HG03575 (cell line): ENCODE data around the gene RSBN1.

ENCODE experiments used
- ATAC-seq: cut with Tn5 transposase; IDR thresholded peaks from one replicate; pipeline ENCODE4 v1.9.1; 2021; ENCODE audit not compliant: unreplicated experiment, insufficient number of reproducible peaks, low FRiP score; ENCODE audit errors: extremely low read depth

RSBN1 gene

DNA sequence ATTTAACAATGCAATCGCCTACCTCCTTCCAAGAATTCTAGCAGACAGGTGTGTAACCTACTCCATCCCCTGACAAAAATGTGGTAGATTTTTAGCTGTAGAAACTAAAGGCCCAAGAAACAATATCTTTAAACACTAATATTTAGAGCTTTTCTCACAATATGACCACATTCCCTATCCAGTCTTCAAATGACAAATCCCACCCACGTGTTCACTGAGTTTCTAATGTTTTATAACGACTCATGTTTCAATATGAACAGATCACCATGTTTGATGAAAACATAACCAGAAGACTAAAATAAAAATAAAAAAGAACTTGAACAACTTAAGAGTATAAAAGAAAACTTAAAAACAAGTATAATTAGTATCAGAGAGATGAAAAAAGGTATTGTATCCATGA is 24.6 kb downstream of the RSBN1 start:
- no peak for ATAC-seq

DNA sequence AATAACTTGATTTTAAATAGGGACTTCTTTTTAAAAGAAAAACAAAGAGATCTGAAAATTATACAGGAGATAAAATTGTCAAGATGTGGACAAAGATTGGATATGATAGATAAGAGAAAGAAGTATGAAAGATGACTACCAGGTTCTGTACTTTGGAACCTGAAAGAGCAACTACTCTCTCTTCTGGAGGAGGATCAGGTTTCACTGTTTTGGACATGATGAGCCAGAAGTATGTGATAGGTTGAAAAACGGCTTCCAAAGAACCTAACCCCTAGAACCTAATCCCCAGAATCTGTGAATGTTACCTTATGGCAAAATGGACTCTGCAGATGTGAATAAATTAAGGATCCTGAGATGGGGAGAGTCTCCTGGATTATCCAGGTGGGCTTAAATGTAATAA is 26.2 kb downstream of the RSBN1 start:
- ATAC-seq, result no peak

DNA sequence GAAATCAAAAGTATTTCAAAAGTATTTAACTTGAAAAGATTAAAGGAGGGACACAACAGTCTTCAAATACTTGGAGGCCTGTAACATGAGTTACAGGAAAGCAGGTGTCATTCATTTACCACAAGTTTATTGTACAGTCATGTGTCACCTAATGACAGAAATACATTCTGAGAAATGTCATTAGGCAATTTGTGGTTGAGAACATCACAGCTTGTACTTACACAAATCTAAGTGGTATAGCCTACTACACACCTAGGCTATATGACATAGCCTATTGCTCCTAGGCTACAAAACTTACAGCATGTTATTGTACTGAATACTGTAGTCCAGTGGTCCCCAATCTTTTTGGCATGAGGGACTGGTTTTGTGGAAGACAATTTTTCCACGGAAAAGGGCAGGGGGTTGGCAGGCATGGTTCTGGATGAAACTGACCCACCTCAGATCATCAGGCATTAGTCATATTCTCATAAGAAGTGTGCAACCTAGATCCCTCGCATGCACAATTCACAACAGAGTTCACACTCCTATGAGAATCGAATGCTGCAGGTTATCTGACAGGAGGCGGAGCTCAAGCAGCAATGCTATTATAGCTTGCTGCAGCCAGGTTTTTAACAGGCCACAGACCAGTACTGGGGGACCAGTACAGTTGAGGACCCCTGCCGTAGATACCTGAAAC is 28.0 kb downstream of the RSBN1 start:
- peak; percentile 54 for ATAC-seq

DNA sequence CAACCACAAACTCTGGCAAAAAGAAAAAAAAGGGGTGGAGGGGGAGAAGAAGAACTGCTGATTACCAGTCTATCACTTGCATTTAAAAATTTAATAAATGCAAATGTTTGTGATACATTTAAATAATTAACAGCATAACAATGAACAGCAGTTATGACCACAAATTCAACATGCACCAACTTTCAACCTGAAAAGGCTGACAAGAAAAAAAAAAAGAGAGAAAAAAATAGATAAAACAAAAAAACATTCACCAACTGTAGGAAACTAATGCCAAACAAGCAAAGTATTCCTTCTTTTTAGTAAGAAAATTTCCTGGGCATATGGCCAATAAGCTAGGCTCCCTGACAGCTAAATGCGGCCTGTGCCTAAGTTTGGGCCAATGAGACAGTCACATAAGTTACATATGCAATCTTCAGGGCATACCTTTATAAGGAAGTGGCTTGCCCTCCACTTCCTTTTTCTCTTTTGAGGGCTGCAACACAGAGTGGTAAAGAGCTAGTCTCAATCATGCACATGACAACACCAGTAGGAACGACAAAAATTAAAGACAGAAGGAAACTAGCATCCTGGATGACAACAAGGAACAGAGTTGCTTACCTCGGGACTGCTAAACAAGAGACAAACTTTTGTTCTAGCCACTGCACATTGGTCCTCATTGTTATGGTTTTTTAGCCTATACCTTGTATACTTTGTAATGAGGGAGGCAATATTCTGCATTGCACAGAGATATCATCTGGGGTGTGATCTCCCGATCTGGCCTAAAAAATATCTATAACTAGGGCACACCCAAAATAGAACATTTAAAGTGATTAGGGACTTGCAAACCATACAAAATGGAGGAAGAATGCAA is 28.8 kb downstream of the RSBN1 start:
- peak; percentile 23 for ATAC-seq

DNA sequence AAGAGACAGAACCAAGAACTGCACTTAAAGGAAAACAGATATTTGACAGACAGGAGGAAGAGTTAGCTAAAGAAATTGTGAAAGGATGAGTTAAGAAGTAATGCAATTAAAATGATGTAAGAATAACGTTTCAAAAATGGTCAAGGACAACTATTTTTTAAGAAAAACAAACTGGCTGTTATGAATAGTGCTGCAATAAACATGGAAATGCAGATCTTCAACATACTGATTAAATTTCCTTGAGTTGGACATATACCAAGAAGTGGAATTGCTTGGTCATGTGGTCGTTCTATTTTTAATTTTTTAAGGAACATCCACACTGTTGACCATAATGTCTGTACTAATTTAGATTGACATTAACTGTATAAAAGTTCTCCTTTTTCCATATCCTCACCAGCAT is 29.9 kb downstream of the RSBN1 start:
- ATAC-seq, result no peak

DNA sequence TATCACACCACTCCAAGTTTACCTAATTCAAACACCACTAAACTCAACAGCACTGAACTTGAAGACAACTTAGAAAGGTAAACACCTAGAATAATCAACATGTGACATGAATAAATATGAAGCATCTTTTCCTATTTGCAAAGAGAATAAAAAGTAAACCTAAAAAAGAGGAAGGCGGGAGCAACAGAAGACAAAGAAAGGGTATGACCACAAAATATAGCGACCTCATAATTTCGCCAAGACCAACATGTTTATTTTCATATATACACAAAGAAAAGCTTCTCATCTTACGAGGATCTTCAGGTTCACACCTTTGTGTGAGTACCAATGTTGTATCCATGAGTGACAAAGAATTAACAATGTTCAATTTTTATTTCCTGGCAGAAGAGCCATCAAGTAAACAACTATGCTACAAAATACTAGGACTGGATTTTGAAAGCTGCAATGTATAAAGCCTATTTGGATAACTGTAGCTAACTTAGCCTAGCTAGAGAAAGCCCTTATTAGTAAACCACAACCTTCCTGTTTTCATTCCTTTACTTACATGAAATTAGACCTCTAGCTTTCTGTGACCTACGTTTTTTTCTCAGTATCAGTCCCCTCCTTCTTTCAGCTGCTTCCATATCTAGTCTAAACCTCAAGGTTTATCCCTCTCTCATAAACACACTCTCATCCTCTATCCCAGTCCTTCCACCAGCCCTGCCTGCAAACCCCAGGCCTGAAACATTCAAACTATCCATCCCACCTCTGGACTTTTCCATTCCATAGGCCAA is 31.7 kb downstream of the RSBN1 start:
- ATAC-seq, result no peak

DNA sequence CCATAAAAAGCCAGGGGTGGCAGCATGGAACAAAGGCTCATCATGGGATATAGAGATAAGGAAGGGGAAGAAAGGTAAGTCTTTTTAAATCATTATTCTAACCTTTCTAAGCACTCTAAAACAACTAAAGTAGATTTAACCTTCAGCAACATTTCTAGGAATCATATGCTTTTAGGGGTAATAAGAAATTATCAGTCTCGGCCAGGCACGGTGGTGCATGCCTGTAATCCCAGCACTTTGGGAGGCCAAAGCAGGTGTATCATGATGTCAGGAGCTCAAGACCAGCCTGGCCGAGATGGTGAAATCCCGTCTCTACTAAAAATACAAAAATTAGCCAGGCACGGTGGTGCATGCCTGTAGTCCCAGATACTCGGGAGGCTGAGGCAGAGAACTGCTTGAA is 32.7 kb downstream of the RSBN1 start:
- ATAC-seq, result no peak

DNA sequence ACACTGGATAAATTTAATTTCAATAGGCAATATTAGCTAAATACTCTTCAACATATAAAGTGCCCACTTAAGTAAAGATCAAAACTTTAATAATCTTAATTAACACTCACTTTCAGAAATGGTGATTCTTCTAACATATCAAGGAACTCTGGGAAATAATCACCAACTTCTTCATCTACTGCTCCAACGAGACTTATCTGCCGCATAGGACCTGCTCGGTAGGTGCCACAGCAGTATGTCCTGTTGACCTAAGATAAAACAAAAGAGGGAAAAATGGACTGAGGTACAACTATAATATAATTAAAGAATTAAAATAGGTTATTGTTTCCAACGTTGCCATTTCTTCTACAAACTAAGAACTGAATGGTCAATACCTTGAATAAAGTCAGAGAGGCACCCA is 34.7 kb downstream of the RSBN1 start:
- ATAC-seq, result no peak

DNA sequence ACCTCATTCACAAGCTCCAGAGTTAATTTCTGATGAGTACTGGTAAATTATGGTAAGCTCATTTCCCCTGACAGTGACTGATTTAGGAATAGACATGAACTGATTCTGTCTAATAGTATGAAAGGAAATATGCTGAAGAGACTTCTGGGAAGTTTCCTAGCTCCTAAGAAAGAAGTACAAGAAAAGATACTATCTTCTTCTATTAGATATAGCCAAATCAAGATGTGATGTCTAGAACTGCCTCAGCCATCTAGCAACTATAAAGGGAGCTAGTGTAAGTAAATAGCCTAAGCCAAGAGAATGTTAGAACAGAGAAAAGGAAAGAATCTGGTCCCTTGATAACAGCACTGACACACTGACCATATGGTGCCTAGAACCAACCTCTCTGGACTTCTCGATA is 42.2 kb downstream of the RSBN1 start:
- ATAC-seq, result no peak

DNA sequence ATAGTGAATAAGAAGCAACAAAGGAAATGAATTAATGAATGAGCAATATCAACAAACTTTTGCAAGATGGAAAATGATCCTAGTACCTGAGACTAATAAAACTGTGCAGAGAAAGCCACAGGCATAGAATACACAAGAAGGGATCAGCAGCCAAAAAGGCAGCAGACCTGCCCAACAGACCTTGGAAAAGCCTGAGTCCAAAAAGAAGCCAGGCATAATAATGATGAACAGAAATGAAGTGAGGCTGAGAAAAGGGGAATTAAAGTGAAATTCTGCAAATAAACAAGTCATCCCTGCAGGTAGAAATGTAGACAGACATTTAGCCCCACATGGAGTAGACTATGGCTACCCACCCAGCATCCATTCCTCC is 42.7 kb downstream of the RSBN1 start:
- ATAC-seq, result no peak

DNA sequence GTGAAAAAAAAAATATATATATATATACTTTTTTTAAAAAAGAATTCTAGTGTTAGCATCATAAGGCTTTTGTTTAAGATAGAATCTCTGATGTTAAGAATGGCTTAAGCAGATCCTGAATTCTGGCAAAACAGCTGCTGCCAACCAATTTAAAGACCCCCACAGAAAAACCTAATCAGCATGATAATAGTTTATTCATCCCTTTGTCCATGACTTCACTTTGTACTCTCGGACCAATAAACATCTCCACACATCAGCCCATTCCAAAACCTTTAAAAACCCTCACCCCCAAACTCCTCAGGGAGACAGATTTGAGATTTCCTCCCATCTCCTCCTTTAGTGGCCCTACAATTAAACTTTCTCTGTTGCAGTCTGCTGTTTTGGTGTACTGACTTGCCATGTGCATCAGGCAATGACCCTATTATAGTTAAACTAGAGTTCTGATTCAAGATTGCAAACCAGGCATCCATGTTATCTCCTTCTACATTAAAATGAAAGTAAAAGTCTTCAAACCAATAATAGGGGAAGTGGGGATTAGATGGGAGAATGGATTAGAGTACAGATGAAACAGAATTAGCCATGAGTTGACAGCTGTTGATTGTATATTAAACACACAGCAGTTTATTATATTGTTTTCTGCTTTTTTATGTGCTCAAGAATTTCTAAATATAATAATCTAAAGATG is 43.2 kb downstream of the RSBN1 start:
- ATAC-seq, result no peak

DNA sequence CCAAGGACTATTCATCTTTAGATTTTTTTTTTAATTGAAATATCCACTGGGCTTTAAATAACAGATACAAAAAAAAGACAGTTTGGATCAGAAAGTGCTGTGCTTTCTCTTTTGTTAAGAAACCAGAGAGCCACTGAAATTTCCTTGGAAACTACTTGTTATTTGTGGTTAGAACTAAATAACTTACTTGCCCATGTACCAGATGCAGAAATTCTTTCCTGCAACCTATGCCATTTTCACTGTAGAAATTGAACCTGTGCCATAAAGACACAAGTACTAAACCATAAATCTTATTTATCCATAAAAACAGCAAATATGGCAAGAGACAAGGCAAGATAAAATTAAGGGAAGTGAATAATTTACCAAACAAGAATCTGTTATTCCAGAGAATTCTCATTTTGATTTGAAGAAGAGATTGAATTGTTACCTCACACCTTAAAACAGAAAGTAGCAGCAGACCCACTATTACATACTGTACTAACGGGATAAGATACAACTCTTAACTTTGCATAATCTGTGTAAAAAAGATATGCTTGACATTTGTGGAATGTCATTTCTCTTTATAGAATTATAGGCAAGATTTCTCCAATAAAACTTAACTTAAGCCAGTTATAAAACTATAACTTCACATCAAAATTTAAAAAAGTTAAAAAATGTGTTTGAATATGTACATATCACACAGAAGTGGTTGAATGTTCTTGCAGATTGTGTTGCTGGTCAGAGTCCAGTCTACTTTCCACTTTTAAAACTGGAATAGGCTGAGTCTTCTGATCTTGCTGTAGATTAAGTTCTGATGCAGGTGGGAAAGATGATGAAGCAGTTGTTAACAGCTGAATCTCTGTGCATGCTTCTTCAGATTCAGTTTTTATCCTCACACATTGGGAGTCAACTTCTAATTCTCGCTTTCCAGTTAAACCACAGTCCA is 46.7 kb downstream of the RSBN1 start:
- no peak for ATAC-seq

DNA sequence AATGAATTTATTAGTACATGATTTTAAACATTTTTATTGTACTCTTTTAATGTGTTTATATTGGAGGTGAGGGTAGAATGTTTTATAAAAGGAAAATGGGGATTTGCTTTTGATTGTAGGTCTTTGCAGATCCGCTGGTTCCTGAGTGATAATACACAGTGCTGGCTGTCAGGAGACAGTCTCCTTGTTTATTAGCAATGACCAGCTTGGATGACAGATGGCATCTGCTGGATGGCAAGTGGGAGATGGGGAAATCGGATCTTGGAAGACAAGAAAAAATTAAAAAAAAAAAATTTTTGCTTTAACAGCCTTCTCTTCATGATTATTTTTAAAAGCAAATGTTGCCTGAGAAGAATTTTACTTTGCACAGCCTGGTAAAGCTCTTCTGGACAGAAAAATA is 48.6 kb downstream of the RSBN1 start:
- ATAC-seq, result no peak

DNA sequence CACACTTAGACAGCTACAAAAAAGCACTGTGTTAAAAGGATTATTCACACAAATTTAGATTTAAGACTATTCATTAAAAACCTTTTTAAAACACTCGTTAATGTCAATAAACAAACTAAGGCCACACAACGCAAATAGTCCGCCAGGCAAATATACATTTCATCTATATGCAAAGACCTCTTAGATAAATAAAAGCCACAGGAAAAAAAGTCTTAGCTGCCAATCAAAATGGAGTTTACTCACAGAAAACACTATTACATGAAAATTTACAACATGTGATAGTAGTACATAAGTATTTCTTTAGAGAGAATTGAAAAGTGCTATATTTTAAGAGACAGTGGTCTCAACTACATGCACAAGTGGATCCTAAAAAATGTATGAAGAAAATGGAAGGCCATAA is 50.3 kb downstream of the RSBN1 start:
- no peak for ATAC-seq

DNA sequence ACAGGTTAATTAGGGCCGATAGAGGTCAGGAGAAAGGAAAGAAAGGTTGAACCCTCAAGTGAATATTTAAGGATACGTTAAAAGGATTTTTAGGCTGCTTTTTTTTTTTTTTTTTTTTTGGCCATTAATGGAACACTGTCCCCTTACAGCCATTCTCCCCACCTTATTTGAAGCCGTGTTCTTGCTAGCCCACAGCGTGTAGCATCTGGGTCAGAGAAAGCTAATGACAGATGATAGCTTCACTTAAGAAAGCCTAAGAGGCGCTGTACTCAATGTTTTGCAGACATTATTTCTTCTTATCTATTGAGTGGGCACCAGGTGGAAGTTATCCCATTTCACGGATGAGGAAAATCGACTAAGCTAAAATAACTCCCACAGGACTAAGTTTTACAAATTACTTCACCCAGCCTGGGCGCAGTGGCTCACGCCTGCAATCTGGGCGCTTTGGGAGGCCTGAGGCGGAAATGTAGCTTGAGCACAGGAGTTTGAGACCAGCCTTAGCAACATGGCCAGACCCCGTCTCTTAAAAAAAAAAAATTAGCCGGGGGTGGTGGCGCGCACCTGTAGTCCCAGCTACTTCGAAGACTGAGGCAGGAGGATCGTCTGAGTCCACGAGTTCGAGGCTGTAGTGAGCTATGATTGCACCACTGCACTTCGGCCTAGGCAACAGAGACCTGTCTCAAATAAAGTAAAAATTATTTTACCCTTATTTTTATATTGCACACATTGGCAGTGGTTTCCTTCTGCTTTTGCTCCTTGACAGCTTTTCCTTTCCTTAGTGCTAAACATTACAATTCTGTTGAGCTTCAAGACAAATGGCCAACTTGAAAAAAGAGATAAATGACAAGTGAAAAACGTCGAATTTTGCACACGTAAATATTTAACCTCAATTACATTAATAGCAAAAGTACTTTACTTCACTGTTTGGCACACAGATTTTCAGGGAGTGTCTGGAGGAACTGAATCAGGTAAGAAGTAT is 51.9 kb downstream of the RSBN1 start:
- ATAC-seq, result no peak

DNA sequence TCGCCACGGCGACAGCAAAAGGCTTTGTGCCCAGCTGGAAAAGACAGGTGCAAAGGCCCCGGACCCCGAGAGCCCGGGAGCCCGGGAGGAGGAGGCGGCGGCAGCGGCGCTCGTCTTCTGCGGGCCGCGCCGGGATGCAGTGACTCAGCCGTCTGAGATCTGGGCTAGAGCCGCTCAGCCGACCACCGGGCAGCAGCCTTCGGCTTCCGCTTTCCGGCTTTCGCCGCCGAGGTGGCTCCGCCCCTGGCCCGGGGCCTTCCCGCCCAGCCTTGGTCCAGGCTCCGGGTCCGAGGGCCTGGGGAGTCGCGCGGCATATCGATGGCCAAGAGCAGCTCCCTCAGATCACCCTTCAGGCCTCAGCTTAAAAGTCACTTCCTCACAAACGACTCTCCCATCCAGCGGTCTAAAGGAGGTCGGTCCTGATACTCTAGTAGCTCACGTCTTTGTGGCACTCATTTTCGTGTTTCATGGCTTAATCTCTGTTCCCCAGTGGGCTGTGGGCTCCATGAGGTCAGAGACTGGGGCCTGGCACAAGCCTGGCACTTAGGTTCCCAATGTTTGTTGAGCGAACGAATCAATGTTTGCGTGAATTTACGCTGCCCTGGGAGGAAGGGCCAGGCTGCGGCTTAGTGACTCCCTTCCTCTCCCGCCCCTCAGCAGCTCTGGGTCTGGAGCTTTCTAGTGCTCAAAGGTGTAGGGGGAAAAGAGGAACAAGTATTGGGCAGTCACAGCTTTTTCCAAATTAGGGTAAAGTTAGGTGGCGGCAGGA is 52.8 kb downstream of the RSBN1 start, which contains the start of gene PHTF1:
Gene PHTF1 (minus strand): TSS at position 154 of the 769 bp plus-strand sequence. CDS start 783 bp downstream, outside the sequence.
- ATAC-seq, result no peak
